K562 (cell line): Measurements from ENCODE around the gene EFCAB5. TPM values are rescaled to one million over a fixed set of nuclear protein-coding genes. Genes with fewer than 3 reads are reported as not detected.

Source experiments
- CBFA2T2 ChIP-seq: fragments of 450-650 bp; conservative IDR thresholded peaks from 2 replicates; pipeline ENCODE4 v1.6.1; 2017; ENCODE audit warnings: mild to moderate bottlenecking
- DACH1 ChIP-seq: fragments of 450-650 bp; IDR thresholded peaks from 2 replicates; pipeline ENCODE4 v1.6.1; 2018; ENCODE audit not compliant: partially characterized antibody
- DDX20 ChIP-seq: fragments of 450-650 bp; IDR thresholded peaks from 2 replicates; pipeline ENCODE4 v1.6.1; 2016; ENCODE audit warnings: missing genetic modification characterization, low read depth, mild to moderate bottlenecking, missing compliant biosample characterization, moderate library complexity
- EP300 ChIP-seq: IDR thresholded peaks from 2 replicates; pipeline ENCODE4 v1.6.1; 2012; ENCODE audit warnings: low read length, improper control_type of control experiment
- GTF2B ChIP-seq: IDR thresholded peaks from 2 replicates; pipeline ENCODE4 v1.6.1; 2011; ENCODE audit not compliant: insufficient read length; ENCODE audit errors: extremely low read depth
- IFI16 ChIP-seq: fragments of 250-450 bp; sonication (Bioruptor Pico); IDR thresholded peaks from 2 replicates; pipeline ENCODE4 v2.1.2; 2022; ENCODE audit warnings: mild to moderate bottlenecking, inconsistent platforms
- LEF1 ChIP-seq: fragments of 450-650 bp; IDR thresholded peaks from 2 replicates; pipeline ENCODE4 v1.6.1; 2016; ENCODE audit warnings: mild to moderate bottlenecking
- MXI1 ChIP-seq: IDR thresholded peaks from 2 replicates; pipeline ENCODE4 v1.6.1; 2011; ENCODE audit warnings: low read depth, mild to moderate bottlenecking, improper control_type of control experiment, low read length
- NR2C2 ChIP-seq, 2 experiments: fragments of 200-800 bp in 1 of 2; sonication (Bioruptor generic) in 1 of 2; sonication (generic) in 1 of 2; formaldehyde crosslinking in 1 of 2; IDR thresholded peaks; 2 replicates each; pipeline versions ENCODE4 v1.6.1 to v1.8.0; 2016 to 2022; ENCODE audit warnings: mild to moderate bottlenecking in 1 of 2, missing compliant biosample characterization in 1 of 2, missing genetic modification characterization in 1 of 2, missing genetic modification reagents in 1 of 2
- PHF21A ChIP-seq: fragments of 450-650 bp; IDR thresholded peaks from 2 replicates; pipeline ENCODE4 v1.6.1; 2017; ENCODE audit warnings: low read depth, borderline replicate concordance
- RUNX1 ChIP-seq: sonication (generic); IDR thresholded peaks from 2 replicates; pipeline ENCODE4 v1.6.1; 2016; ENCODE audit warnings: antibody characterized with exemption, low read depth
- SMAD2 ChIP-seq: fragments of 150-350 bp; IDR thresholded peaks from 2 replicates; pipeline ENCODE4 v1.6.1; 2014; ENCODE audit warnings: low read depth, mild to moderate bottlenecking, low read length
- SMARCB1 ChIP-seq: IDR thresholded peaks from 2 replicates; pipeline ENCODE4 v1.6.1; 2011; ENCODE audit warnings: improper control_type of control experiment, low read depth; ENCODE audit not compliant: insufficient read length
- SOX6 ChIP-seq: fragments of 450-650 bp; IDR thresholded peaks from 2 replicates; pipeline ENCODE4 v1.6.1; 2014; ENCODE audit warnings: mild to moderate bottlenecking
- SREBF2 ChIP-seq: sonication (generic); formaldehyde crosslinking; IDR thresholded peaks from 2 replicates; pipeline ENCODE4 v1.4.0; 2020; ENCODE audit warnings: mild to moderate bottlenecking, missing genetic modification reagents
- TAF15 ChIP-seq: fragments of 200-400 bp; formaldehyde crosslinking; IDR thresholded peaks from 2 replicates; pipeline ENCODE4 v1.6.1; 2017; ENCODE audit warnings: mild to moderate bottlenecking, low read depth, low read length, moderate library complexity
- TFAM ChIP-seq: fragments of 250-450 bp; sonication (Bioruptor Pico); conservative IDR thresholded peaks from 2 replicates; pipeline ENCODE4 v1.5.0; 2021; ENCODE audit warnings: mild to moderate bottlenecking, moderate library complexity
- U2AF1 ChIP-seq: fragments of 200-400 bp; formaldehyde crosslinking; optimal IDR thresholded peaks from 2 replicates; pipeline ENCODE3; 2017; ENCODE audit warnings: mild to moderate bottlenecking, low read depth, low read length, moderate library complexity
- ZBTB49 ChIP-seq: sonication (generic); formaldehyde crosslinking; IDR thresholded peaks from 2 replicates; pipeline ENCODE4 v1.8.0; 2022; ENCODE audit warnings: missing genetic modification reagents, mild to moderate bottlenecking, borderline replicate concordance
- ZMIZ1 ChIP-seq, 2 experiments: fragments of 150-350 bp in 1 of 2; IDR thresholded peaks; 2 replicates each; pipeline ENCODE4 v1.6.1; 2012 to 2016; ENCODE audit warnings: low read depth in 2 of 2, low read length in 2 of 2, mild to moderate bottlenecking in 1 of 2, moderate library complexity in 1 of 2
- ZNF134 ChIP-seq: fragments of 250-450 bp; sonication (Bioruptor Pico); conservative IDR thresholded peaks from 2 replicates; pipeline ENCODE4 v1.4.0; 2020
- ZNF23 ChIP-seq: fragments of 250-450 bp; sonication (Bioruptor Pico); IDR thresholded peaks from 2 replicates; pipeline ENCODE4 v1.4.0; 2020; ENCODE audit warnings: mild to moderate bottlenecking
- ZNF431 ChIP-seq: sonication (generic); formaldehyde crosslinking; IDR thresholded peaks from 2 replicates; pipeline ENCODE4 v1.8.0; 2022; ENCODE audit warnings: mild to moderate bottlenecking, missing genetic modification reagents
- ZNF717 ChIP-seq: fragments of 250-450 bp; sonication (Bioruptor Pico); IDR thresholded peaks from 2 replicates; pipeline ENCODE4 v1.5.0; 2021
- polyA plus RNA-seq, 8 experiments: library from polyadenylated mRNA; depleted of rRNA in 4 of 8; stranded (reverse) in 5 of 8; unstranded in 3 of 8; fragments of >200 nt; fragmentation: Nextera tagmentation in 2 of 8; fragmentation: Illumina TruSeq in 1 of 8; extraction: Ambion mirVana in 2 of 8; extraction: Trizol in 1 of 8; gene quantifications; 2 replicates each; pipeline versions ENCODE4 v1.2.1 to v1.2.3, GENCODE V29; 2011 to 2014; ENCODE audit warnings: inconsistent platforms in 1 of 8, missing spikeins in 1 of 8
- total RNA-seq, 7 experiments: library from RNA; depleted of rRNA in 6 of 7; stranded (reverse); fragments of >200 nt in 6 of 7; fragmentation: Illumina TruSeq in 2 of 7; extraction: Trizol in 2 of 7; gene quantifications; 2 replicates each; pipeline versions ENCODE4 v1.2.1 to v1.2.3, GENCODE V29; 2011 to 2021; ENCODE audit warnings: low replicate concordance in 1 of 7

EFCAB5 gene
- total and polyA plus RNA-seq, 9 of the 15 experiments (the other 6 are each of a cell fraction or from before 2014, with no cell fraction given), result 0.06 to 0.11 TPM; not detected in 7

GRCh38 chr17:30104575-30105339, 163.3 kb downstream of the EFCAB5 start (continued):
- TF ChIP-seq U2AF1 (no peak), GTF2B (no peak), IFI16 (CRISPR knock-in tag) (no peak), ZNF23 (CRISPR knock-in tag) (no peak), SMARCB1 (no peak), SREBF2 (0 out of 2 replicates have a peak, but pooled peaks have one; percentile 35), TFAM (CRISPR knock-in tag) (no peak), EP300 (peak; percentile 14; the same call in 1 of the 2 replicates), DDX20 (tag) (no peak), ZNF134 (CRISPR knock-in tag) (no peak), ZBTB49 (CRISPR knock-in tag) (no peak), MXI1 (peak; percentile 15; the same call in 1 of the 2 replicates), SOX6 (peak; percentile 93), TAF15 (no peak), CBFA2T2 (no peak; the same call in 1 of the 2 replicates), NR2C2 (CRISPR knock-in tag; IDR thresholded peaks at IDR 0.05) (no peak), NR2C2 (tag; IDR thresholded peaks at IDR 0.05) (peak; percentile 93), PHF21A (no peak), LEF1 (peak; percentile 58), SMAD2 (no peak), ZNF431 (CRISPR knock-in tag) (no peak), ZNF717 (CRISPR knock-in tag) (no peak), RUNX1 (no peak), DACH1 (peak; percentile 79), ZMIZ1 (IDR thresholded peaks at IDR 0.05; ENCODE audit: low read depth in 2 of 2, low read length in 2 of 2) (no peak)
